HepG2 (cell line): ENCODE data around the gene VPS11. TPM values are rescaled to one million over a fixed set of nuclear protein-coding genes. Genes with fewer than 3 reads are reported as not detected.

Experiments used
- GZF1 ChIP-seq: sonication (generic); formaldehyde crosslinking; IDR thresholded peaks from 2 replicates; pipeline ENCODE4 v1.5.1; 2020; ENCODE audit warnings: mild to moderate bottlenecking, missing genetic modification reagents
- HMGXB4 ChIP-seq, 2 experiments: sonication (generic) in 1 of 2; formaldehyde crosslinking in 1 of 2; IDR thresholded peaks; 2 replicates each; pipeline versions ENCODE4 v1.4.0 to v1.6.1; 2018 to 2020; ENCODE audit warnings: missing genetic modification reagents in 2 of 2, borderline replicate concordance in 1 of 2, low read depth in 1 of 2, mild to moderate bottlenecking in 1 of 2, missing biosample characterization in 1 of 2
- HOXA5 ChIP-seq: sonication (generic); formaldehyde crosslinking; IDR thresholded peaks from 2 replicates; pipeline ENCODE4 v1.4.0; 2020; ENCODE audit warnings: missing genetic modification reagents
- PAF1 ChIP-seq: IDR thresholded peaks from 2 replicates; pipeline ENCODE4 v1.6.1; 2016; ENCODE audit warnings: missing genetic modification reagents, missing compliant biosample characterization
- PLSCR1 ChIP-seq: sonication (generic); formaldehyde crosslinking; IDR thresholded peaks from 2 replicates; pipeline ENCODE4 v1.5.0; 2020; ENCODE audit warnings: missing genetic modification reagents, mild to moderate bottlenecking, borderline replicate concordance
- SNAPC2 ChIP-seq: sonication (generic); formaldehyde crosslinking; IDR thresholded peaks from 2 replicates; pipeline ENCODE4 v1.8.1; 2022; ENCODE audit warnings: mild to moderate bottlenecking, missing genetic modification reagents
- YY1 ChIP-seq: IDR thresholded peaks from 2 replicates; pipeline ENCODE4 v1.6.1; 2011; ENCODE audit warnings: low read length, low read depth, moderate library complexity, mild to moderate bottlenecking; ENCODE audit not compliant: insufficient read depth, insufficient replicate concordance
- ZBTB10 ChIP-seq: sonication (generic); formaldehyde crosslinking; IDR thresholded peaks from 2 replicates; pipeline ENCODE4 v1.4.0; 2020; ENCODE audit warnings: missing genetic modification reagents, borderline replicate concordance
- ZBTB33 ChIP-seq: sonication (generic); formaldehyde crosslinking; IDR thresholded peaks from 2 replicates; pipeline ENCODE4 v1.4.0; 2020; ENCODE audit warnings: missing genetic modification reagents
- ZFP82 ChIP-seq: sonication (generic); formaldehyde crosslinking; IDR thresholded peaks from 2 replicates; pipeline ENCODE4 v1.5.1; 2020; ENCODE audit warnings: mild to moderate bottlenecking, missing genetic modification reagents, borderline replicate concordance
- ZNF30 ChIP-seq: sonication (generic); formaldehyde crosslinking; IDR thresholded peaks from 2 replicates; pipeline ENCODE4 v1.5.0; 2020; ENCODE audit warnings: mild to moderate bottlenecking, missing genetic modification reagents
- ZNF329 ChIP-seq: sonication (generic); formaldehyde crosslinking; IDR thresholded peaks from 2 replicates; pipeline ENCODE4 v1.9.0; 2021; ENCODE audit warnings: low read depth, mild to moderate bottlenecking, missing genetic modification reagents
- ZNF33A ChIP-seq: sonication (generic); formaldehyde crosslinking; IDR thresholded peaks from 2 replicates; pipeline ENCODE4 v1.5.1; 2020; ENCODE audit warnings: missing genetic modification reagents, mild to moderate bottlenecking, moderate library complexity, borderline replicate concordance
- ZNF446 ChIP-seq: sonication (generic); formaldehyde crosslinking; IDR thresholded peaks from 2 replicates; pipeline ENCODE4 v1.5.0; 2020; ENCODE audit warnings: mild to moderate bottlenecking, missing genetic modification reagents
- ZNF549 ChIP-seq: sonication (generic); formaldehyde crosslinking; IDR thresholded peaks from 2 replicates; pipeline ENCODE4 v1.5.0; 2020; ENCODE audit warnings: missing genetic modification reagents
- ZNF589 ChIP-seq: sonication (generic); formaldehyde crosslinking; conservative IDR thresholded peaks from 2 replicates; pipeline ENCODE4 v1.8.0; 2022; ENCODE audit warnings: mild to moderate bottlenecking, moderate library complexity, missing genetic modification reagents
- ZNF781 ChIP-seq: sonication (generic); formaldehyde crosslinking; IDR thresholded peaks from 2 replicates; pipeline ENCODE4 v1.5.1; 2020; ENCODE audit warnings: borderline replicate concordance, mild to moderate bottlenecking, missing genetic modification reagents; ENCODE audit errors: not compliant biosample characterization
- ZSCAN29 ChIP-seq: sonication (generic); formaldehyde crosslinking; conservative IDR thresholded peaks from 2 replicates; pipeline ENCODE4 v1.4.0; 2020; ENCODE audit warnings: mild to moderate bottlenecking, missing genetic modification reagents
- polyA plus RNA-seq, 8 experiments: library from polyadenylated mRNA; depleted of rRNA in 3 of 8; stranded (reverse) in 7 of 8; unstranded in 1 of 8; fragments of >200 nt; fragmentation: Illumina TruSeq in 4 of 8; extraction: Trizol in 4 of 8; gene quantifications; 2 replicates each; pipeline versions ENCODE4 v1.2.1 to v1.2.3, GENCODE V29; 2011 to 2016; ENCODE audit warnings: low read depth in 4 of 8, missing spikeins in 1 of 8, mixed read lengths in 1 of 8; ENCODE audit not compliant: insufficient read depth in 1 of 8
- total RNA-seq, 5 experiments: library from RNA; depleted of rRNA; stranded (reverse); fragments of >200 nt; fragmentation: Illumina TruSeq; extraction: Trizol; gene quantifications; 2 replicates each; pipeline ENCODE4 v1.2.3, GENCODE V29; 2016; ENCODE audit warnings: low read depth in 1 of 5

The VPS11 gene
- total and polyA plus RNA-seq, 2 of the 13 experiments (the other 11 are each of a cell fraction or from before 2014, with no cell fraction given), result 13.7 to 21.6 TPM

GRCh38 chr11:119121008-119121810 is 53.6 kb downstream of the VPS11 start, which contains the start of gene HINFP (continued):
- TF ChIP-seq YY1 (peak; percentile 19), SNAPC2 (CRISPR knock-in tag) (peak; percentile 94), ZNF549 (CRISPR knock-in tag) (no peak), GZF1 (no peak), HOXA5 (CRISPR knock-in tag) (peak; percentile 21; the same call in 1 of the 2 replicates), ZNF446 (no peak; the same call in 1 of the 2 replicates), ZNF30 (CRISPR knock-in tag) (no peak), ZSCAN29 (CRISPR knock-in tag) (no peak), ZNF33A (no peak), ZBTB10 (CRISPR knock-in tag) (no peak), PLSCR1 (CRISPR knock-in tag) (no peak), ZNF589 (0 out of 2 replicates have a peak, but pooled peaks have one; percentile 61), ZFP82 (no peak), ZNF329 (CRISPR knock-in tag) (no peak), HMGXB4 (CRISPR knock-in tag; IDR thresholded peaks at IDR 0.05; ENCODE audit: borderline replicate concordance in 1 of 2, low read depth in 1 of 2) (peak; percentile 19 to 39; a peak in 2 of 4 replicates), PAF1 (CRISPR knock-in tag) (no peak), ZNF781 (CRISPR knock-in tag) (no peak), ZBTB33 (CRISPR knock-in tag) (no peak)
